ENCODE measurements around the gene LPP. TPM values are rescaled to one million over a fixed set of nuclear protein-coding genes. Genes with fewer than 3 reads are reported as not detected.

The LPP gene
- total and polyA plus RNA-seq, 9 of the 15 experiments (the other 6 are each of a cell fraction or from before 2014, with no cell fraction given) = 0.07 to 0.18 TPM; not detected in 7

GRCh38 chr3:188431553-188431952 lies 277.6 kb downstream of the LPP start:
- Histone ChIP-seq H3K4me1 (replicated peaks in 1 of 2; ENCODE audit: control insufficient read depth in 2 of 2, insufficient read depth in 2 of 2, low read length in 2 of 2) (no peaks in the 10 kb centered on the region), H3K9me3 (replicated peaks; ENCODE audit: control insufficient read depth, insufficient read depth, low read depth, low read length) (no peaks in the 10 kb centered on the region), H3K4me3 (no peak overlapping the region), H2AFZ (ENCODE audit: low read depth, low read length) (no peak overlapping the region), H3K4me2 (ENCODE audit: insufficient read depth, low read length) (no peak overlapping the region), H3K27me3 (ENCODE audit: control insufficient read depth in 2 of 2, insufficient read depth in 2 of 2, low read length in 2 of 2) (no peaks in the 10 kb centered on the region), H3K9ac (ENCODE audit: insufficient read depth in 1 of 2, low read depth in 2 of 2, low read length in 2 of 2) (no peak overlapping the region), H3K27ac (ENCODE audit: extremely low read depth, low read depth, low read length) (no peak overlapping the region), H3K79me2 (ENCODE audit: control insufficient read depth, insufficient read depth, low read length) (no peaks in the 10 kb centered on the region), H4K20me1 (replicated peaks; ENCODE audit: control insufficient read depth, insufficient read depth, low read length) (no peaks in the 10 kb centered on the region), H3K9me1 (ENCODE audit: control insufficient read depth, insufficient read depth, low read length) (no peaks in the 10 kb centered on the region), H3K36me3 (ENCODE audit: control insufficient read depth, insufficient read depth, low read length) (no peaks in the 10 kb centered on the region)
- in situ Hi-C loops (cut with MboI) (no loop called here), intact Hi-C loops (cut with micrococcal nuclease) (no loop called here)
- no peak for FAIRE-seq
- no peak for ATAC-seq
- CTCF ChIA-PET (ENCODE audit: low intra/inter-chr PET ratio) = no interaction called here
- no peak for TF ChIP-seq RERE (CRISPR knock-in tag; IDR thresholded peaks at IDR 0.05; ENCODE audit: borderline replicate concordance)
- no peak for TF ChIP-seq LEF1 (IDR thresholded peaks at IDR 0.05)
- no peak for TF ChIP-seq POLR2AphosphoS5 (IDR thresholded peaks at IDR 0.05; ENCODE audit: control insufficient read depth, insufficient read depth, low read depth, low read length)
- no peak for TF ChIP-seq ARHGAP35 (IDR thresholded peaks at IDR 0.05; ENCODE audit: partially characterized antibody)
- TF ChIP-seq RBM17 (IDR thresholded peaks at IDR 0.05; ENCODE audit: borderline replicate concordance, low read depth, low read length) = no peak
- no peak for TF ChIP-seq NCOR1 (IDR thresholded peaks at IDR 0.05)
- TF ChIP-seq MTA3 (IDR thresholded peaks at IDR 0.05; ENCODE audit: borderline replicate concordance) = no peak
- TF ChIP-seq KDM4B (IDR thresholded peaks at IDR 0.05; ENCODE audit: borderline replicate concordance in 2 of 2, low read depth in 1 of 2) = no peak
- TF ChIP-seq HNRNPH1 (optimal IDR thresholded peaks at IDR 0.05; ENCODE audit: low read depth, low read length) = no peak
- no peak for TF ChIP-seq RUNX1 (IDR thresholded peaks at IDR 0.05; ENCODE audit: low read depth)
- no peak for TF ChIP-seq ZC3H11A (IDR thresholded peaks at IDR 0.05; ENCODE audit: low read depth, low read length)
- no peak for TF ChIP-seq DMBX1 (CRISPR knock-in tag; IDR thresholded peaks at IDR 0.05; ENCODE audit: borderline replicate concordance)
- TF ChIP-seq NR4A1 (CRISPR knock-in tag; IDR thresholded peaks at IDR 0.05) = no peak
- TF ChIP-seq NR4A1 (tag; IDR thresholded peaks at IDR 0.05) = no peak
- TF ChIP-seq MNT (conservative IDR thresholded peaks at IDR 0.05) = no peak
- no peak for TF ChIP-seq CBFA2T2 (conservative IDR thresholded peaks at IDR 0.05)
- no peak for TF ChIP-seq SP2 (IDR thresholded peaks at IDR 0.05; ENCODE audit: extremely low read depth, low read depth, low read length, poor library complexity, severe bottlenecking)
- 0% methylated on average over 3 of the region's 3 CpGs for WGBS (ENCODE audit: insufficient coverage, low coverage, missing lambda C conversion rate)
- DNase-seq (ENCODE audit: extremely low read depth in 1 of 4, low spot score in 3 of 4) = no peak
- no TSS peak for BruUV-seq (replicated peaks)
- POLR2A ChIA-PET = no interaction called here

Measured in K562 (cell line).